H7 (cell line): Measurements from ENCODE around the gene ITGA3. TPM values are rescaled to one million over a fixed set of nuclear protein-coding genes. Genes with fewer than 3 reads are reported as not detected.

ENCODE experiments used
- DNase-seq: peaks from one replicate; pipeline ENCODE4 v3.0.0; 2012
- H3K27me3 ChIP-seq: 2 replicates; pipeline ENCODE4 v1.6.0; 2011; ENCODE audit warnings: mild to moderate bottlenecking, low read length; ENCODE audit not compliant: control insufficient read depth, insufficient read depth
- H3K36me3 ChIP-seq: replicated peaks from 2 replicates; pipeline ENCODE4 v1.5.1; 2011; ENCODE audit warnings: low read length; ENCODE audit not compliant: control insufficient read depth, insufficient read depth
- H3K4me3 ChIP-seq: 2 replicates; pipeline ENCODE4 v1.5.1; 2011; ENCODE audit warnings: low read depth, mild to moderate bottlenecking, control low read depth, low read length, moderate library complexity; ENCODE audit not compliant: insufficient read depth
- total RNA-seq: library from RNA; depleted of rRNA; stranded (reverse); fragments of >200 nt; shearing (Covaris generic); gene quantifications from 2 replicates; pipeline ENCODE4 v1.2.3, GENCODE V29; 2014

Gene ITGA3
- total RNA-seq, 1 experiment from 2014 or later: 20.0 TPM

DNA sequence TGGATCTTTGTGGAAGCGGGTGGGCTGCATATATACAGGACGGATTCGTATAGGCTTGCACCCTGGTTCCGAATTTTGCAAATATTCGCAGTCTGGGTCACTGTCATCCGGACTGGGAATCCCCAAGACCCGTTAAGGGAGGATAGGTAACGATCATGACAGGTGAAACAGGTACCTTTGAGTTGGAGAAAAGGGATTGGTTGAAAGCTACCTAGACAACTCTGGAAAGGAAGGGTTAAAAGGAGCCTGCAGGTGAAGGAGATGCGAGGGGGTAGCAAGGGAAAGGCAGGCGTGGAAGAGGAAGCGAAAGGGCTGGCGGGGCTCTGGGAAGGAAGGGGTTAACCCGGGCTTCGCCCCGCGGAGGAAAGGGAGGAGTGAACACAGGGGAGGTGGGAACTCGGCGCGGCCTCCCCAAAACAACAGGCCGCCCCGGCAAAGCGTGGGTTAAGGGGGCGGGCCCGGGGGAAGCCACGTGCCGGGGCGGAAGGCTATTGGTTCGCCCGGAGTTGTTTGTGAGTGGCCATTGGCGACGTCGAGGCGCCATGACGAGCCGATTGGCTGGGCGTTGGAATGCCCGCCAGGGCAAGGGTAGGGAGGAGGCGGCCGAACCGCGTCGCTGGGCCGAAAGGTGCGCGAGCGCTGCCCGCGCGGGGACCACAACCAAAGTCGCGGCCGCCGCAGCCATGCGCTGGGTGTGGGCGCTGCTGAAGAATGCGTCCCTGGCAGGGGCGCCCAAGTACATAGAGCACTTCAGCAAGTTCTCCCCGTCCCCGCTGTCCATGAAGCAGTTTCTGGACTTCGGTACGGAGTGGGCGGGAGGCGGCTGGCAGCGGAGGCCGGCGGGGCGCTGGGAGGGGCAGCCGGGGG, 39.1 kb downstream of the ITGA3 start, which contains the start of gene PDK2:
Gene PDK2 (plus strand): TSS at position 599 of the 867 bp plus-strand sequence. CDS start 85 bp downstream, at position 684.
- DNase-seq: peak; percentile 99
- no peaks in the 10 kb centered on the region for H3K36me3 ChIP-seq
- H3K27me3 ChIP-seq: no peaks in the 10 kb centered on the region
- H3K4me3 ChIP-seq: peak within 1 kb of the TSS; percentile 88

DNA sequence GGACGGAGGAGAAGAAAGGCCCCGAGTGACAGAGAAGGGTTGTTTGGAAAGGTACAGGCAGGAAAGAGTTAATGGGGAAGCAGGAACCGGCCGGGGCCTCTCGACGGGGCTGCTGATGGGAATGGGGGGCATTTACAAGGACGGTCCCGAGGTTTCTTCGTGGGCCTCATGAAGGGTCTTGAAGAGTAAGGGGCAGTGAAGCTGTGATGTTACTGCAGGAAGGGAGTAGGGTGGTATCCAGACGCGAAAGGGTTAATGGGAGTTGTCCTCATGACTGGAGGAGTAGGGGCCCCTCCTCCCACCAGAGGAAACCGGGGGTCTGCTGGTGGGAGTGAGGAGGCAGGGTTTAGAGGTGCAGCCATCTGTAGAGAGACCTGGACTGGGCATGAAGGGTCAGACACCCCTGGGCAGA, 39.7 kb downstream of the ITGA3 start:
- no peaks in the 10 kb centered on the region for H3K36me3 ChIP-seq
- no peaks in the 10 kb centered on the region for H3K27me3 ChIP-seq
- DNase-seq: peak; percentile 83
- peak overlapping the region; percentile 88 for H3K4me3 ChIP-seq

DNA sequence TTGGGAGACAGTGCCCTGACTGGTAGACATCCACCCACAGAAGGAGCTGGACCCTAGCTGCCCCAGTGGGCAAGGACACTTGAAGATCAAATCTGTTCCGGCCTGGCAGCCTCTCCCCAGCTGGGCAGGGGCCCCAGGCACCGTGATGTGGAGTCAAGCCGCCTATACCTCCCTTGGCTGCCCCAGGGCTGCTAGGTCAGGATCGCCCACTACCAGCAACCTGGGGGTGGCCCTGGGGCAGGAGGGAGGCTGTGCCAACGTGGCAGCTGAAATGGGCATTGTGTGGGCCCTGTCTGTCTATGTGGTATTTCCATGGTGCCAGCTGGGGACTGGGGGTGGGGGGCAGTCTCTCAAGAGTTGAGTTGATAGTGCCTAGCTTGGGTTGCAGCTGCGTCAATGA, 40.2 kb downstream of the ITGA3 start:
- peak overlapping the region; percentile 88 for H3K4me3 ChIP-seq
- no peaks in the 10 kb centered on the region for H3K36me3 ChIP-seq
- no peaks in the 10 kb centered on the region for H3K27me3 ChIP-seq
- DNase-seq: peak; percentile 39

- Histone ChIP-seq H3K36me3 (no peaks in the 10 kb centered on the region), H3K27me3 (no peaks in the 10 kb centered on the region), H3K4me3 (no peak overlapping the region)
- DNase-seq: no peak
Measured at GRCh38 chr17:50096758-50097157, 40.8 kb downstream of the ITGA3 start.

GRCh38 chr17:50097455-50097854, 41.5 kb downstream of the ITGA3 start:
- no peak for DNase-seq
- no peaks in the 10 kb centered on the region for H3K27me3 ChIP-seq
- H3K36me3 ChIP-seq: no peaks in the 10 kb centered on the region
- no peak overlapping the region for H3K4me3 ChIP-seq

DNA sequence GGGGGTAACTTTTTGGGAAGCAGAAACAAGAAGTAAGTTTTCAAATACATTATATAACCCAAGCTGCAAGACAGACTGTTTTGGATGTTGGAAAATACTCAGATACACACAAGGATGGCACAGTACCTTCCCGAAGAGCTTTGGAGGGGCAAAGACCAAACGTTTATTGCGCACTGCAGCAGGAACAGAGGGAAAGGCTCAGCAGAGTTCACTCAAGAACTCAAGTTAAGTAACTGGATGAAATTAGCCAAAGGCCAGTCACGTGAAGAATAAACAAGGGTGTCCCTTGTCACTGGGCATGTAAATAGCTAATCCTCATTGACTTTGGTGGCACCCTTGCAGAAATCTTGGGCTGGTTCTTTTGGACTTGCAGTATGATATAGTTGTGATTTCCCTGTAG, 42.0 kb downstream of the ITGA3 start:
- no peaks in the 10 kb centered on the region for H3K36me3 ChIP-seq
- no peak overlapping the region for H3K4me3 ChIP-seq
- no peak for DNase-seq
- H3K27me3 ChIP-seq: no peaks in the 10 kb centered on the region

DNA sequence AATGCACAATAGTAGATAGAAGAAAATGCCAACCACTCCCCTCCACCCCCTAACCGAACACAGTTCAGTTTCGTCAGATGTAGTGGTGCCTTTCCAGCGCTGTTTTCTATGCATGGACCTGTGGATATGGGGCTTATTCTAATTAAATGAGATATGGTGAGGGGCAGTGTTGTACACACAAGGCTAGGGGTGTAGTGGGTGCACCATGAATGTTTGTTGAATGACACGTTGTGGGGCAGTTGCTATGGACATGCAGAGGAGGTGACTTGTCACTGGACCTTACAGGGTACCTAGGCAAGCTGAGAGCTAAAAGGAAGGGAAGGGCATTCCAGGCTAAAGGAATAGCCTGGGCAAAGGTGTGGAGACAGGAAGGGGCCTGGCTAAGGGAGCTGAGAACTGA, 42.7 kb downstream of the ITGA3 start:
- DNase-seq: no peak

DNA sequence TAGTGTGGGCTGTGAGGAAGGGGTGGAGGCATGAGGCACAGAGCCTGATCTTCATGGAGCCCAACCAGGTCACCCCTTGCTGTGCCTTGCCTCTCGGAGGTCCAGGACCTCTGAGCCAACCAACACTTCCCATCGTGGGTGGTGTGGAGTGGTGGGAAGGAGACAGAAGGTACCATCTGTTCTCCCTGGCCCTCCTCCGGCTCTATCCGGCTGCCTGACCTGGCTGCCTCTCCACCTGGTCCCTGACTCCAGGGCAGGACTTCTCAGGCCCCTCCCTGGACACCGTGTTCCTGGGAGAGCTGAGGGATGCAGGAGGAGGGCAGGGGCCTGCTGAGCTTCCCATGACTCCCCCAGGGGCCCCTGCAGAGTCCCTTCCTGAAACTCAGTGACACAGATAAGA, 43.1 kb downstream of the ITGA3 start:
- DNase-seq: no peak
- Histone ChIP-seq H3K4me3 (no peak overlapping the region), H3K36me3 (no peaks in the 10 kb centered on the region), H3K27me3 (no peaks in the 10 kb centered on the region)

More for the DNA sequence above, 42.7 kb downstream of the ITGA3 start:
- Histone ChIP-seq H3K36me3 (no peaks in the 10 kb centered on the region), H3K27me3 (no peaks in the 10 kb centered on the region), H3K4me3 (no peak overlapping the region)

DNA sequence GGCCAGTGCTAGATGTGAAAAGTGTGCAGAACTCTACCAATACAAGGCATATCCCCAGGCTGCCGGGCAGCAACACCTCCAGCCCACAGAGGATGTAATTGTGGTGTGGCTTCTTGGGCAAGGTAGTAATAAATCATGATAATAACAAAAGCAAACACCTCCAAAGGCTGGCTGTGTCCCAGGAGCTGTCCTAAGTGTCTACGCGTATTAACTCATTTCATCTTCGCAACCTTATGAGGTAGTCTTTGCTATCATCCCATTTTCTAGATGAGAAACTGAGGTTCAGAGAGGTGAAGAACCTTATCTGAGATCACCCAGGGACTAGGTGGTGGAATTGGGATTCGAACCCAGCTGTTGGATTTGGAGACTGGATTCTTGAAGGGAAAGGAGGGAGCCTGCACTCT, 44.6 kb downstream of the ITGA3 start:
- no peak for DNase-seq
- H3K27me3 ChIP-seq: no peaks in the 10 kb centered on the region
- no peak overlapping the region for H3K4me3 ChIP-seq
- H3K36me3 ChIP-seq: no peaks in the 10 kb centered on the region

GRCh38 chr17:50100921-50101345, 45.0 kb downstream of the ITGA3 start:
- Histone ChIP-seq H3K27me3 (no peaks in the 10 kb centered on the region), H3K4me3 (peak overlapping the region; percentile 16; the same call in 1 of the 2 replicates), H3K36me3 (no peaks in the 10 kb centered on the region)
- peak; percentile 76 for DNase-seq

GRCh38 chr17:50101346-50102163, 45.6 kb downstream of the ITGA3 start:
- Histone ChIP-seq H3K36me3 (no peaks in the 10 kb centered on the region), H3K27me3 (no peaks in the 10 kb centered on the region), H3K4me3 (peak overlapping the region; percentile 16; the same call in 1 of the 2 replicates)
- DNase-seq: peak; percentile 87

DNA sequence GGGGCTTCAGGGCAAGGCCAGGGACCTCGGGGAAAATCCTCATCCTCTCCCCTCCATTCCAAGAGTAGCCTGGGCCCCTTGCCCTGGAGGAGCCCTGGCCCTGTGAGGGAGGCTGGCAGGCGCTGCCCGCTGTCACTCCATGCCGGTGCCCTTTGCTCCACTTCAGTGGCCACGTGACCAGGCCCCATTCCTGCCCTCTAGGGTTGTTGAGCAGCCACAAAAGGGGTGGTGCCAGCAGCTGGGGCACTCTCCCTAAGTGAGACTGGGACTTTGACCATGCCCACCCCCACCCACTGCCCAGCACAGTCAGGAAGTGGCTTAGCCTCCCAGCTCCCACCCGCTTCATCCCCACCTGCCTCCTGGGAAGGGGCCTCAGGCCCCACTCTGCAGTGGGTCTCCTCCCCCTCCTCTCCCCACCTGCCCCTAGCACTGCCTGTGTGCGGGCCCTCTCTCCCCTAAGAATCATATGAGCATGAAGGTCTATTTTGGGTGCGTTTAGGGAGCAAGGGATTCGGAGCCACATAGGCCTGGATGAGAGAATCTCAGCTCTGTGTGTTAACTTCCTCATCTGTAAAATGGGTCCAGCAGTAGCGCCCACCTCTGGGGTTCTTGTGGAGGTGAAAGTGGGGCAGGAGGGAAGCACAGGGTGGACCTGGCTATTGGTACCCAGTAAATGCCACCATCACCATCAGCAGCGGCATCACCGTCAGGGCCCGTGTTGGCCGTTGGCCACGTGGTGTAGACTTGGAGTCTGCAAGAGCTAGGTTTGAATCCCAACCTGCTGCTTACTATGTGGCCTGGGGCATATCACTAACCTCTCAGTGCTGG, 46.5 kb downstream of the ITGA3 start:
- H3K36me3 ChIP-seq: no peaks in the 10 kb centered on the region
- no peaks in the 10 kb centered on the region for H3K27me3 ChIP-seq
- H3K4me3 ChIP-seq: no peak overlapping the region
- DNase-seq: no peak

DNA sequence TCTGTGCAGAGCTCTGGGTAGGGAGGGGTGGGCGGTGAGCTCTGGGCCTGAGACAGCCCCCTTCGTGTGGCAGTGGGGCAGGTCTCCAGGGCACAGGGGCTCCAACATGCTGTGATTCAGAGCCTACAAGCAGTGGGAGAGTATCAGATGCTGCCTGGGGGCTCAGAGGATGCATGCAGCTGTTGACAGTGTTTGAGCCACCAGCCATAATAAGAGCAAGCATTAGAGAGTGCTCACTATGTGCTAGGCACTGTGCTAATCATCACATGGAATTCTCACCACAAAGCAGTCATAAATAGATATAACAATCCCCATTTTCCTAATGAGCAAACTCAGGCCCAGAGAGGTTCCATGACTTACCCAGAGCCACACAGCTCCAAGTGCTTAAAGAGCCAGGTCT, 47.3 kb downstream of the ITGA3 start:
- H3K36me3 ChIP-seq: no peaks in the 10 kb centered on the region; the same call in 1 of the 2 replicates
- H3K27me3 ChIP-seq: no peaks in the 10 kb centered on the region
- DNase-seq: no peak
- no peak overlapping the region for H3K4me3 ChIP-seq

DNA sequence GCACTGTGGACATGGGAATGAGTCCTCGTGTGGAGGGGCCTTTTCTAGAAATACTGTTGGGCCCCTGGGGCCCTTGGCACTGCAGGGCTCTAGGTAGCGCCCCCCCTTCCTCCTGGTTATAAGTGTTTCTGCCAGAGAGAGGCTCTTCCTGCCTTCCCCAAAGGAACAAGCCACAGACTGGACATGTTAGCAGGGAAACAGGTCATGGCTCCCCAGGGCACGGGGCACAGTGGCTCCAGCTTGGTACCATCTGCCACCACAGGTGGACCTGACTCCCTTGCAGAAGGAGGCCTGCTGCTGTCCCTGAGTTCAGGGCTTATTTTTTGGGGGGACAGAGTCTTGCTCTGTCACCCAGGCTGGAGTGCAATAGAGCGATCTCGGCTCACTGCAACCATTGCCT, 48.0 kb downstream of the ITGA3 start:
- H3K36me3 ChIP-seq: no peaks in the 10 kb centered on the region; the same call in 1 of the 2 replicates
- H3K4me3 ChIP-seq: no peak overlapping the region
- no peaks in the 10 kb centered on the region for H3K27me3 ChIP-seq
- no peak for DNase-seq
